Osteoblast (primary cell): Measurements from ENCODE around the gene PASK. TPM values are rescaled to one million over a fixed set of nuclear protein-coding genes. Genes with fewer than 3 reads are reported as not detected.

Experiments used
- DNase-seq: peaks from one replicate; pipeline ENCODE4 v3.0.0; 2011; ENCODE audit warnings: low spot score, mixed read lengths; ENCODE audit not compliant: insufficient read length; ENCODE audit errors: missing footprints
- H2AFZ ChIP-seq: 2 replicates; pipeline ENCODE4 v1.6.0; 2011; ENCODE audit warnings: mild to moderate bottlenecking, low read length
- H3K27ac ChIP-seq: 2 replicates; pipeline ENCODE4 v1.5.1; 2011; ENCODE audit warnings: mild to moderate bottlenecking, low read depth, low read length, moderate library complexity
- H3K27me3 ChIP-seq: 2 replicates; pipeline ENCODE4 v1.6.0; 2012; ENCODE audit warnings: mild to moderate bottlenecking, control low read depth, inconsistent platforms, low read length, moderate library complexity; ENCODE audit not compliant: insufficient read depth
- H3K36me3 ChIP-seq: 2 replicates; pipeline ENCODE4 v1.5.1; 2011; ENCODE audit warnings: mild to moderate bottlenecking, low read length, control low read depth, moderate library complexity; ENCODE audit not compliant: insufficient read depth
- H3K4me1 ChIP-seq: 2 replicates; pipeline ENCODE4 v1.5.1; 2011; ENCODE audit warnings: mild to moderate bottlenecking, low read length, control low read depth, moderate library complexity; ENCODE audit not compliant: insufficient read depth
- H3K4me2 ChIP-seq: 2 replicates; pipeline ENCODE4 v1.6.0; 2011; ENCODE audit warnings: mild to moderate bottlenecking, low read length; ENCODE audit not compliant: insufficient read depth
- H3K4me3 ChIP-seq: fragments of 200-600 bp; sonication (generic); 3 replicates; pipeline ENCODE4 v1.5.1; 2012; ENCODE audit warnings: mild to moderate bottlenecking, low read length, inconsistent platforms; ENCODE audit not compliant: insufficient read depth
- H3K79me2 ChIP-seq: 2 replicates; pipeline ENCODE4 v1.6.0; 2012; ENCODE audit warnings: mild to moderate bottlenecking, low read length, control low read depth, inconsistent platforms; ENCODE audit not compliant: insufficient read depth
- H3K9me3 ChIP-seq: 2 replicates; pipeline ENCODE4 v1.5.1; 2011; ENCODE audit warnings: low read depth, low read length, control low read depth
- H4K20me1 ChIP-seq: 2 replicates; pipeline ENCODE4 v1.6.0; 2012; ENCODE audit warnings: mild to moderate bottlenecking, low read length, control low read depth; ENCODE audit not compliant: insufficient read depth
- CTCF ChIP-seq: IDR thresholded peaks from 2 replicates; pipeline ENCODE4 v1.5.1; 2011; ENCODE audit warnings: mild to moderate bottlenecking, low read depth, low read length, moderate library complexity; ENCODE audit errors: extremely low read depth
- total RNA-seq: library from RNA; depleted of rRNA; stranded (reverse); fragments of >200 nt; gene quantifications from 2 replicates; pipeline ENCODE4 v1.2.3, GENCODE V29; 2012

The PASK gene
- total RNA-seq, 1 donor, result 5.8 TPM

- Histone ChIP-seq H3K36me3 (peaks cover 12% of the 10 kb centered on the region), H2AFZ (no peak overlapping the region), H3K79me2 (no peaks in the 10 kb centered on the region), H3K4me1 (no peaks in the 10 kb centered on the region), H4K20me1 (peaks cover 16% of the 10 kb centered on the region), H3K4me3 (no peak overlapping the region), H3K27me3 (no peaks in the 10 kb centered on the region), H3K4me2 (no peak overlapping the region), H3K27ac (no peak overlapping the region), H3K9me3 (no peaks in the 10 kb centered on the region)
- peak; percentile 80 for DNase-seq
- no peak for TF ChIP-seq CTCF
Measured at GRCh38 chr2:241068136-241068941, 80.9 kb downstream of the PASK start.

- no peak for TF ChIP-seq CTCF
- H3K79me2 ChIP-seq, result no peaks in the 10 kb centered on the region
Measured at GRCh38 chr2:241067501-241068135, 81.7 kb downstream of the PASK start.

GRCh38 chr2:241066893-241067341 lies 82.4 kb downstream of the PASK start:
- no peaks in the 10 kb centered on the region for H3K4me1 ChIP-seq
- H3K4me2 ChIP-seq, result no peak overlapping the region
- no peaks in the 10 kb centered on the region for H3K27me3 ChIP-seq
- peaks cover 12% of the 10 kb centered on the region for H3K36me3 ChIP-seq
- no peaks in the 10 kb centered on the region for H3K79me2 ChIP-seq
- DNase-seq, result peak; percentile 91
- no peak overlapping the region for H3K27ac ChIP-seq
- TF ChIP-seq CTCF, result no peak
- H4K20me1 ChIP-seq, result peaks cover 14% of the 10 kb centered on the region
- H3K4me3 ChIP-seq, result no peak overlapping the region
- H2AFZ ChIP-seq, result no peak overlapping the region
- H3K9me3 ChIP-seq, result no peaks in the 10 kb centered on the region

More at GRCh38 chr2:241067501-241068135, 81.7 kb downstream of the PASK start:
- Histone ChIP-seq H2AFZ (no peak overlapping the region), H3K27me3 (no peaks in the 10 kb centered on the region), H3K4me1 (no peaks in the 10 kb centered on the region), H3K27ac (no peak overlapping the region), H4K20me1 (peaks cover 16% of the 10 kb centered on the region), H3K4me2 (no peak overlapping the region), H3K9me3 (no peaks in the 10 kb centered on the region), H3K36me3 (peaks cover 12% of the 10 kb centered on the region), H3K4me3 (no peak overlapping the region)
- peak; percentile 76 for DNase-seq

GRCh38 chr2:241066171-241066892 lies 82.9 kb downstream of the PASK start:
- Histone ChIP-seq H3K79me2 (no peaks in the 10 kb centered on the region), H3K4me2 (no peak overlapping the region), H3K27ac (no peak overlapping the region), H3K4me1 (no peaks in the 10 kb centered on the region), H3K9me3 (no peaks in the 10 kb centered on the region), H3K27me3 (no peaks in the 10 kb centered on the region), H2AFZ (no peak overlapping the region), H3K4me3 (no peak overlapping the region), H4K20me1 (peaks cover 14% of the 10 kb centered on the region), H3K36me3 (peaks cover 12% of the 10 kb centered on the region)
- no peak for TF ChIP-seq CTCF
- peak; percentile 53 for DNase-seq
